A673 (cell line): Measurements from ENCODE around the gene DOCK10. TPM values are rescaled to one million over a fixed set of nuclear protein-coding genes. Genes with fewer than 3 reads are reported as not detected.

Source experiments
- BruUV-seq: library from RNA; stranded (reverse); fragments of 400-500 nt; replicated peaks from 2 replicates; lab custom pipeline; 2021; lab: Mats Ljungman, UMichigan
- CTCF ChIA-PET: fragments of 300-600 bp; sonication (Branson Sonifier 250); formaldehyde crosslinking; loops from one replicate; lab custom pipeline; 2022; ENCODE audit warnings: antibody characterized with exemption; lab: Charles Lee
- POLR2A ChIA-PET: fragments of 300-600 bp; sonication (Branson Sonifier 250); formaldehyde crosslinking; loops from one replicate; lab custom pipeline; 2022; ENCODE audit warnings: antibody characterized with exemption; ENCODE audit not compliant: low non-redundant PET; lab: Charles Lee
- DNase-seq: peaks from one replicate; pipeline ENCODE4 v3.0.0-alpha.2; 2015; ENCODE audit warnings: low spot score
- H3K27ac ChIP-seq: fragments of 200-600 bp; sonication (generic); 2 replicates; pipeline ENCODE4 v1.5.1; 2016; ENCODE audit warnings: mixed run types, low read depth, mild to moderate bottlenecking, mixed read lengths, antibody characterized with exemption, low read length; ENCODE audit not compliant: poor library complexity, severe bottlenecking
- H3K27me3 ChIP-seq: fragments of 200-600 bp; sonication (generic); replicated peaks from 2 replicates; pipeline ENCODE4 v1.6.1; 2017; ENCODE audit warnings: mixed run types, low read depth, mild to moderate bottlenecking, mixed read lengths, antibody characterized with exemption, low read length; ENCODE audit not compliant: insufficient read depth, poor library complexity
- H3K36me3 ChIP-seq: fragments of 200-600 bp; sonication (generic); 2 replicates; pipeline ENCODE4 v1.6.1; 2016; ENCODE audit warnings: mixed run types, mild to moderate bottlenecking, mixed read lengths, antibody characterized with exemption, low read length; ENCODE audit not compliant: insufficient read depth, poor library complexity, severe bottlenecking
- H3K4me1 ChIP-seq: fragments of 200-600 bp; sonication (generic); 2 replicates; pipeline ENCODE4 v1.6.1; 2017; ENCODE audit warnings: mixed run types, mild to moderate bottlenecking, mixed read lengths, antibody characterized with exemption, low read length; ENCODE audit not compliant: insufficient read depth, poor library complexity, severe bottlenecking
- H3K4me3 ChIP-seq: fragments of 200-600 bp; sonication (generic); 2 replicates; pipeline ENCODE4 v1.5.1; 2016; ENCODE audit warnings: low read depth, mixed run types, mild to moderate bottlenecking, mixed read lengths, low read length; ENCODE audit not compliant: poor library complexity, severe bottlenecking
- H3K9me3 ChIP-seq: fragments of 200-600 bp; sonication (generic); 2 replicates; pipeline ENCODE4 v1.6.1; 2016; ENCODE audit warnings: mixed run types, low read depth, mild to moderate bottlenecking, mixed read lengths, antibody characterized with exemption, low read length; ENCODE audit not compliant: poor library complexity, severe bottlenecking
- CTCF ChIP-seq: fragments of 300-800, 200-600 bp; sonication (generic); conservative IDR thresholded peaks from 2 replicates; pipeline ENCODE4 v1.5.1; 2017; ENCODE audit warnings: low read depth, mild to moderate bottlenecking, antibody characterized with exemption, low read length, moderate library complexity, mixed read lengths
- EZH2 ChIP-seq: fragments of 200-600 bp; sonication (generic); IDR thresholded peaks from 2 replicates; pipeline ENCODE4 v1.6.1; 2017; ENCODE audit warnings: borderline replicate concordance, low read depth, mild to moderate bottlenecking, mixed read lengths, antibody characterized with exemption, low read length; ENCODE audit not compliant: poor library complexity, severe bottlenecking
- intact Hi-C: fragments of 100-400 bp; cut with micrococcal nuclease; formaldehyde crosslinking; loops from one replicate; pipeline ENCODE4 v1.10.0; 2022; ENCODE audit not compliant: unreplicated experiment
- total RNA-seq: library from RNA; stranded (reverse); gene quantifications from 2 replicates; pipeline ENCODE4 v1.2.3, GENCODE V29; 2021

Gene DOCK10
- total RNA-seq, 1 experiment from 2014 or later: 5.1 TPM

DNA sequence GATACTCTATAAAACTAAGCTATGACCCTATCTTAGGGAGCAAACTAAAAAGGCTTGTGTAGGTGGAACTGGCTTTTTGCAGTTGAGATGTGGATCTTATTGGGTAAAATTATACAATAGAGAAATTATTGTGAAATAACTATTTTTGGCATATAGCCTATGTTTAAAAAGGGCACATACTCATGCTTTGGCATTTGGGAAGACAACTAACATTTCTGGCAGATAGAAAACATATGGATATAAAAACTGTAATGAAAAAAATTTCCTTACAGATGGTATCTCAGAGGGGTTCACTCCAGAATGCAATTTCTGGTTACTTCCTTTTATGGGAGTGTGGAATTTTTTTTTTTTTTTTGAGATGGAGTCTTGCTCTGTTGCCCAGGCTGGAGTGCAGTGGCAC lies 206.0 kb downstream of the DOCK10 start:
- intact Hi-C loops: no loop called here
- CTCF ChIA-PET: no interaction called here
- peaks cover 4% of the 10 kb centered on the region for H3K4me1 ChIP-seq
- no peak overlapping the region for H3K27ac ChIP-seq
- no peak for DNase-seq
- TF ChIP-seq CTCF: no peak
- TF ChIP-seq EZH2: no peak
- no peaks in the 10 kb centered on the region for H3K36me3 ChIP-seq
- no peak overlapping the region for H3K4me3 ChIP-seq
- BruUV-seq: no TSS peak
- no peaks in the 10 kb centered on the region for H3K9me3 ChIP-seq
- POLR2A ChIA-PET: no interaction called here
- no peaks in the 10 kb centered on the region for H3K27me3 ChIP-seq

- H3K9me3 ChIP-seq: no peaks in the 10 kb centered on the region
- no peak overlapping the region for H3K27ac ChIP-seq
- CTCF ChIA-PET: no interaction called here
- H3K4me1 ChIP-seq: peaks cover 4% of the 10 kb centered on the region
- intact Hi-C loops: no loop called here
- DNase-seq: no peak
- no TSS peak for BruUV-seq
- no peaks in the 10 kb centered on the region for H3K36me3 ChIP-seq
- H3K27me3 ChIP-seq: no peaks in the 10 kb centered on the region
- POLR2A ChIA-PET: no interaction called here
- H3K4me3 ChIP-seq: no peak overlapping the region
- TF ChIP-seq CTCF: no peak
- no peak for TF ChIP-seq EZH2
Measured at GRCh38 chr2:224835405-224835804, 206.9 kb downstream of the DOCK10 start.

DNA sequence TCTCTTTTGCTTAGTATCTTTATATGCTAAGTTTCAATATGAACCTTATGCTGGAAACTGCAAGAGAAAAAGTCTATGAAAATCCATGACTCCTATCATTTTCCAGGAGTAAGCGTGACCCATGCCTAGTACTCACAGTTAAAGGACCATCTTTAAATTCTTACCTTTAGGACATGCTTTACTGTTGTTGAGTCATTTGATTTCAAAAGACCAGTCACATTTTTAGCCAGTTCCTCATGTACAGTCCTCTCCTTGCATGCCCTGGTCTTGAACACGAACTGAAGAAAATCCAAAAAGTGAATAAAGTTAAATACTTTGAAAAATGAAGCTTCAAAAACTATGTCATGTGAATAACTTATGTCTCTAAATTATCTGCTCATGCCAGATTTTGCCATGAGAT lies 208.3 kb downstream of the DOCK10 start:
- CTCF ChIA-PET: interaction anchor here (0.6 kb wide), 1 partner anchor 10 kb away, joined by 11 read pairs; no protein-coding TSS in a partner anchor
- H3K27me3 ChIP-seq: no peaks in the 10 kb centered on the region
- H3K36me3 ChIP-seq: no peaks in the 10 kb centered on the region
- H3K4me3 ChIP-seq: no peak overlapping the region
- intact Hi-C loops: no loop called here
- H3K4me1 ChIP-seq: peaks cover 4% of the 10 kb centered on the region
- POLR2A ChIA-PET: no interaction called here
- H3K27ac ChIP-seq: no peak overlapping the region
- BruUV-seq: no TSS peak
- H3K9me3 ChIP-seq: no peaks in the 10 kb centered on the region
- no peak for DNase-seq
- TF ChIP-seq EZH2 (no peak), CTCF (no peak)
